Activated CD8-positive, alpha-beta memory T cell treated with anti-CD3 and anti-CD28 coated beads for 24 hours (primary cell): ENCODE measurements around the gene F7.
"Not testable (repeated sequence)": the region's sequence is repeated elsewhere in the genome, so short reads cannot be mapped to it uniquely, and the experiment has no call there.

Experiments used
- DNase-seq: peaks from one replicate; pipeline ENCODE4 v3.0.0-alpha.2; 2020

Gene F7

DNA sequence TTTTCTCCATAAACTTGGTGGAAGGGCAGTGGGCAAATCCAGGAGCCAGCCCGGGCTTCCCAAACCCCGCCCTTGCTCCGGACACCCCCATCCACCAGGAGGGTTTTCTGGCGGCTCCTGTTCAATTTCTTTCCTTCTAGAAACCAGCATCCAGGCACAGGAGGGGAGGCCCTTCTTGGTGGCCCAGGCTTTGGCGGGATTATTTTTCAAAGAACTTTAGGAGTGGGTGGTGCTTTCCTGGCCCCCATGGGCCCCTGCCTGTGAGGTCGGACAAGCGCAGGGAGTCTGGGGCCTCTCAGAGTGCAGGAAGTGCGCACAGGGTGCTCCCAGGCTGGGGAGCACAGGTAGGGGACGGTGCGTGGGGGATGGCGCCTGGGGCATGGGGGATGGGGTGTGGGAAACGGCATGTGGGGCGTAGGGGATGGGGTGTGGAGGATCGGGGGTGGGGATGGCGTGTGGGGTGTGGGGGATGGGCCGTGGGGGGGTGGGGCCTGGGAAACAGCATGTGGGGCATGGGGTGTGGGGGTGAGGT lies 396 bp downstream of the F7 start:
- DNase-seq = no peak

DNA sequence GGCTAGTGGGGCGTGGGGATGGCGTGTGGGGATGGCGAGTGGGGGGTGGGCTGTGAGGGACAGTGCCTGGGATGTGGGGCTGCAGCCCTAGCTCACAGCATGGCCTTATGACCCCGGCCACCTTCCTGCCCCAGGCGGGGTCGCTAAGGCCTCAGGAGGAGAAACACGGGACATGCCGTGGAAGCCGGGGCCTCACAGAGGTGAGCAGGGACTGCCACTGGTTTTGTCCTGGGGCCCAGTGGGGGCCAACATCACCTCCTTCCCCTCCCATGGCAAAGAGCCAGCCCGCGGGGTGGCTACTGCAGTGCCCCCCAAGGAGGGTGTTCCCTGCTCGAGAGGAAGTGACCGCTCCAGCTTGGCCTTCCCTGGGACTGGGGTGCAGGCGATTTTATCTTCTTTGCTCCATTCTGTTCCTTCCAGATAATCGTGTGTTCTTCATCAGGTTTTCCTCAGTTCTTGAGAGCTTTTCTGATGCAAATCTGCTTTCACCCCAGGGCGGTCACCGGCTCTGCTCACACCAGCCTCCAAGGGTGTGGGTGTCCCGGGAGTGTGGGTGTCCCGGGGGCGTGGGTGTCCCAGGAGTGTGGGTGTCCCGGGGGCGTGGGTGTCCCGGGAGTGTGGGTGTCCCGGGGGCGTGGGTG lies 1.2 kb downstream of the F7 start:
- no peak for DNase-seq

DNA sequence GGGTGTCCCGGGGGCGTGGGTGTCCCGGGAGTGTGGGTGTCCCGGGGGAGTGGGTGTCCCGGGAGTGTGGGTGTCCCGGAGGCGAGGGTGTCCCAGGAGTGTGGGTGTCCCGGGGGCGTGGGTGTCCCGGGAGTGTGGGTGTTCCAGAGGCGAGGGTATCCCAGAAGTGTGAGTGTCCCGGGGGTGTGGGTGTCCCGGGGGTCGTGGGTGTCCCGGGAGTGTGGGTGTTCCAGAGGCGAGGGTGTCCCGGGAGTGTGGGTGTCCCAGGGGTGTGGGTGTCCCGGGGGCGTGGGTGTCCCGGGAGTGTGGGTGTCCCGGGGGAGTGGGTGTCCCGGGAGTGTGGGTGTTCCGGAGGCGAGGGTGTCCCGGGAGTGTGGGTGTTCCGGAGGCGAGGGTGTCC lies 2.9 kb downstream of the F7 start:
- not testable (repeated sequence) for DNase-seq

DNA sequence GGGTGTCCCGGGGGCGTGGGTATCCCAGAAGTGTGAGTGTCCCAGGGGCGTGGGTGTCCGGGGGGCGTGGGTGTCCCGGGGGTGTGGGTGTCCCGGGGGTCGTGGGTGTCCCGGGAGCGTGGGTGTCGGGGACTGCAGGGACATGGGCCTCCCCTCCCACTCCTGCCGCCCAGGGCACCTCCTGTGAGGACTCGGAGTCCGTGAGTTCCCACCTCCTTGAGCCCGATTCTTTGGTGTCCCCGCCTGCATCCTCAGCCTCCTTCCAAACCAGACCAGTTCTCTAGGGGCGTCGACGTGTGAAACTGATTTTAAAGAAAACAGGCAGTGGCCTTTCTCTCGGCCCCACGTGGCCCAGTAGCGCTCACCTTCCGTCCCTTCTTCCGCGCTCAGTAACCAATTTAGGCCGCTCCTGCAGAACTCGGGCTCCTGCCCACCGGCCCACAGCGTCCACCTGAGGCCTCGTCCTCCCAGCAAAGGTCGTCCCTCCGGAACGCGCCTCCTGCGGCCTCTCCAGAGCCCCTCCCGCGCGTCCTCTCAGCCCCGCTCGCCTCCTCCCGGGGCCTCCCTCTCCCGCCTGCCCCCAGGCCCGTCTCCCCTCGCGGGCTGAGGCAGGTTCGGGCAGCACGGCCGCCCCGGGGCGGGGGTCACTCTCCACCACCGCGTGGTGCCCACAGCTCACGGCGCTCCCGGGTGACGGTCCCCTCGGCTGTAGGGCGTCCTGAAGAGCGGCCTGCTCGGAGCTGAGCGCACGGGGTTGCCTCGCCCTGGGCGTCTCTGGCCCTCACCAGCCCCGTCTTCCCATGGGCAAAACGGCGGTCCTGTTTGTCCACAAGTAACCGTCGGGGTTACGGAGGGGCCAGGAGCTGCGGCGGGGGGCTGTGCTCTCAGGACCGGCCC lies 3.8 kb downstream of the F7 start:
- peak; percentile 67 for DNase-seq

DNA sequence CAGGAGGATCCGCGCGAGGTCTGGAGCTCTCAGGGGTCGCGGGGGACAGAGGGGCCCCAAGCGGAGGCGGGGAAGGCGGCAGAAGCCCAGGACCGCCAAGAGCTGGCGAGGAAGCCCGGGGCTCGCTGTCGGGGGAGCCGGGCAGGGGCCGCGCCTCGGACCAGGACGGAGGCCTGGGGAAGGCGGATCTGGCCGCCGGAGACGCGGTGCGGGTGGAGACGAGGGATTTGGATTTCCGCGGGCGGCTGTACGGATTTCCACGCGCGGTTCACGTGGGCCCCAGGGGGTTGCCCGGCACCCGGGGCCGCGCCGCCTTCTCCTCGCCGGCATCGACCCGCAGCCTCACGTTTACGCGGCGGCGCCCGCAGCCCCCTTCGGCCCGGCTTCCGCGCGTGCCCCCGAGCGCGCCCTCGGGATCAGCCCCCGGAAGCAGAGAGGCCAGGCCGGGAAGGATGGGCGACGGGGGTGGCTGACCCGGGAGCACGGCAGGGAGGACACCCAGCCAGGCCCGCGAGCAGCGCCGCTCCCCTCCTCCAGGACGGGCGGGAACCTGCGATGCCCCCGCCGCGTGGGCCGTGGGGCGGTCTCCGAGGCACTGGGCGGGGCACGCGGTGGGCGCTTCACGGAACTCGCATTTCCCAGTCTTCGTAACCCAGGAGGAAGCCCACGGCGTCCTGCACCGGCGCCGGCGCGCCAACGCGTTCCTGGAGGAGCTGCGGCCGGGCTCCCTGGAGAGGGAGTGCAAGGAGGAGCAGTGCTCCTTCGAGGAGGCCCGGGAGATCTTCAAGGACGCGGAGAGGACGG lies 4.7 kb downstream of the F7 start:
- DNase-seq = peak; percentile 81

DNA sequence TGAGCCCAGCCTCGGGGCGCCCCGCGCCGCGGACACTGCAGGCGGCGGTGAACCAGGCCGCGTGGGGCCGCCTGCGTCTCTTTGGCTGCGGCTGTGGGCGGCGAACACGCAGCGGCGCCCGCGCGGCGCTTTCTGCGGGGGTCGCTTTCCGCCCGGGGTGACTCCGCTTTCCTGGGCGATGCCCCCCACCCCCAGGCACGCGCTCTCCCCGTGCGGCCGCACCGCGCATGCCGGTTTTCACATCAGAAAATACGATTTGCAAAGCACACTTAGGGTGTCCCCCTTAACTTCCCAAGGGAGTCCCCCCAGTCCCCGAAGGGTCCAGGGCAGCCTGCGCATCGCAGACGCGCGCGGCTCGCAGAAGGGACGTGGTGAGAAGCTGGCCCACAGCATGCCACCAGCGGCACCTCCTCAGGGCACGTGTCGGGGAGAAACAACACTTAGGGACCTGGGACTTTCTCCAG lies 5.3 kb downstream of the F7 start:
- peak; percentile 70 for DNase-seq

DNA sequence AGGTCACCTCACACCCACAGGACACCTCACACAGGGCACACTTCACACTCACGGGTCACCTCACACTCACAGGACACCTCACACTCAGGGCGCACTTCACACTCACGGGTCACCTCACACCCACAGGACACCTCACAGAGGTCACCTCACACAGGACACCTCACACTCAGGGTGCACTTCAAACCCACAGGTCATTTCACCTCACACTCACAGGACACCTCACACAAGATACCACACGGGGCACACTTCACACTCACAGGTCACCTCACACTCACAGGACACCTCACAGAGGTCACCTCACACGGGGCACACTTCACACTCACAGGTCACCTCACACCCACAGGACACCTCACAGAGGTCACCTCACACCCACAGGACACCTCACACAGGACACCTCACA lies 6.2 kb downstream of the F7 start:
- not testable (repeated sequence) for DNase-seq

DNA sequence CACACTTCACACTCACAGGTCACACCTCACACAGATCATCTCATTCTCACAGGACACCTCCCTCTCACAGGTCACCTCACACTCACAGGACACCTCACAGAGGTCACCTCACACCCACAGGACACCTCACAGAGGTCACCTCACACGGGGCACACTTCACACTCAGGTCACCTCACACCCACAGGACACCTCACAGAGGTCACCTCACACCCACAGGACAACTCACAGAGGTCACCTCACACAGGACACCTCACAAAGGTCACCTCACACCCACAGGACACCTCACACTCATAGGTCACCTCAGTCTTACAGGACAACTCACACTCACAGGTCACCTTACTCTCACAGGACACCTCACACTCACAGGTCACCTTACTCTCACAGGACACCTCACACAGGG lies 6.9 kb downstream of the F7 start:
- DNase-seq = not testable (repeated sequence)

DNA sequence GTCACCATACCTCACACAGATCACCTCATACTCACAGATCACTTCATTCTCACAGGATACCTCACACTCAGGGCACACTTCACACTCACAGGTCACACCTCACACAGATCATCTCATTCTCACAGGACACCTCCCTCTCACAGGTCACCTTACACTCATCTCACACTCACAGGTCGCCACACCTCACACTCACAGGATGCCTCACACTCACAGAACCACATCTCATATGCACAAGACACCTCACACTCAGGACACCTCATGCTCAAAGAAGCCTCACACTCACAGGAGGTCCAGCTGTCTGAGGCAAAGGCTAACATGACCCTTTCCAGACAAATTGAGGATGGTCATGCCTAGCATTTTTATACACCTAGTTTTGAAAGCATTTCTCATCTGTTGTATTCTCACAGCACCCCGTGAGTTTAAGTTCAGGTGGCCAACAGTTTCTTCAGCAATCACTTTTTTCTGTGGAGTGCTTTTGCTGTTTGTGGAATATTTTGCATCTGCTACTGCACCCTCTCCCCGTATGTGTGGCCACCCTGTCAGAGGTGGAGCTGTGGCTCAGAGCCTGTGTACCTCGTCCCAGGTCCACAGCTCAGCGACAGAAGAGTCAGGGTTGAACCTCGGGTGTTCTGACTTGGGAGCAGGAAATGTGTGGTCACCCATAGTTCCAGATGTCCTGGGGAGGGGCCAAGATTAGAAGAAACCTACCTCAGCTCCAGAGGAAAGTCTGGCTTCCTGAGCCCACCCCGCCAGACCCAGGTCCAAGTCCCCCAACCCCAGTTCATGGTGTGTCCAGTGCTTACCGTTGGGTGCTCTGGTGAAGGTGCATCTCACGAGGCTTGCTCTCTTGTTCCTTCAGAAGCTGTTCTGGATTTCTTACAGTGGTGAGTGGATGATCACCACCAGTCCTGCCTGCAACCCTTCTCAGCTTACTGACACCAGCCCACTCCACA lies 7.6 kb downstream of the F7 start:
- no peak for DNase-seq

DNA sequence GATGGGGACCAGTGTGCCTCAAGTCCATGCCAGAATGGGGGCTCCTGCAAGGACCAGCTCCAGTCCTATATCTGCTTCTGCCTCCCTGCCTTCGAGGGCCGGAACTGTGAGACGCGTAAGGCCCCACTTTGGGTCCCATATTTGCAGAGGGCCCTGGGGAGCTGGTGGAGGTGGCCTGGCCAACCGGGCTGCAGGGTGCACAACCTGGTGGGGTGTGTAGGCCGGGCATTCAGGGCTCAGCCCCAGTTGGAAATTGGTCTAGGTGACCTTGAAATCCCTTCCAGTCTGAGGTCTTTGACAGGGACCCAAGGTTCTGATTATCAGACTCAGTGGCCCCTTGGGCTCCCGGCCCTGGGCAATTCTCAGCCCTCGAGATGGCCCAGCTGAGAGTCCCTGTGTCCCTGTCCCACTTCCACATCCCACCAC lies 8.3 kb downstream of the F7 start:
- no peak for DNase-seq

DNA sequence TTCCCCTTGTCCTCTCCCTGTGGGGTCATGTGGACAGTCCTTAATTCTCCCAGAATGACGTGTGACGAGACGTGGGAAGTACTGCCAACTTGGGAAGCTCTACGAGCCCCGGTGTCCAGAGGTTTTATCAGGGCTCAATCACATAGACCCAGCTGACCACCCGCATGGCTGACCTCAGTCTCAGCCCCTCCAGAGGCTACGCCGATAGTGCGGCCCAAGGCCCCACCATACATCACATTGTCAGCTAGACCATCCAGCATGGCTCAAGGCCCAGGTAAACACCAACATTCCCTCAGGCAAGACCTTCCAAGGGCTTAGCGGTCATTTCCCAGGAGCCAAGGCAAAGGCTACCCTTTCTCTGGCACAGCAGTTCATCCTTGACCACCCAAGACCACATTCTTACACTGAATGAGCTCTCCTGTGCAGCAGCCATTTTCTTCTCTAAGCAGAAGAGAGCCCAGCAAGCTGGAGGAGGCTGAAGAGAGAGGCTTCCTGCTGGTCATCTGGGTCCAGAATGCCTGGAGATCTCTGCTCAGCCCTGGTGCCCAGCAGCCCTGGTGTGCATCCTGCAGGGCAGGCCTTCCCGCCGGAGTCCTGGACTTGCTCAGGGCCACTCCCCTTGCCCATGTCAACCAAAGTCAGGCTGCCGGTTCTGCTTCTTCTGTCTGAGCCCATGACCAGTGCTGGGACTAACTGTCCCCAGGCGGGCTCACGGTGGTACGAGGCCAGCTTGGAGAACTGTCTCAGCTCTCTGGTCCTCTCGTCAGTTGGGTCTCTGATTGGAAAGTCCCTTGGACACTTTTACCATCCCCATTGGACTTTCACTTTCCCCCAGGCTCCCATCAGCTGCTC lies 9.1 kb downstream of the F7 start:
- no peak for DNase-seq

DNA sequence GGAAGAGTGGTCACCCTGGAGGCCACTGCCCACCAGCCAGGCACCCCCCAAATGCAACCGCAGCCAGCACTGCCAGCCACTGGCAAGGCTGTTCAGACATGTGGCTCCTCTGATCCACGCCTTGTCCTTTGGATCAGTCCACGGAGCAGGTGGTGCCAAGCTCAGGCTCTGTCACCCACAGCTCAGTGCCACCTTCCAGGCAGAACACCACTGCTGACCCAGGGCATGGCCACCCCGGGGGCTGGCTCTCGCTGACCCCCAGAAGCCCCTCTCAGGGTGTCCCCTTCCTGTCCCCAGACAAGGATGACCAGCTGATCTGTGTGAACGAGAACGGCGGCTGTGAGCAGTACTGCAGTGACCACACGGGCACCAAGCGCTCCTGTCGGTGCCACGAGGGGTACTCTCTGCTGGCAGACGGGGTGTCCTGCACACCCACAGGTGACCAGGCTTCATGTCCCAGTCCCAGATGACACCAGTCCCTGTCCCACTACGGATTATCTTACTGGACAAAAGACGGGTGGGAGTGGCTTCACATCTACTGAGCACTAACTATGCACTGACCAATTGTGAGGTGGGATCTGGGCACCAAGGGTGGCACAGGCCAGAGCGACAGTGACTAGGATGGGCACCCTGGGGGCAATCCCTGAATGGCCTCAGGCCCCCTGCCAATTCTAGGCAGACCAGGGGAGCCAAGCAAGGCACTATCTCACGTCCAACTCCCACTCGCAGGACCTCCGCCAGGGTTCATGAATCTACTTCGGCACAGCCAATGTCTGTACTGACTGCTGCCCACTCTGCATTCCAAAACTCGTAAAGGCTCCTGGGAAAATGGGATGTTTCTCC lies 10.0 kb downstream of the F7 start:
- DNase-seq = no peak

DNA sequence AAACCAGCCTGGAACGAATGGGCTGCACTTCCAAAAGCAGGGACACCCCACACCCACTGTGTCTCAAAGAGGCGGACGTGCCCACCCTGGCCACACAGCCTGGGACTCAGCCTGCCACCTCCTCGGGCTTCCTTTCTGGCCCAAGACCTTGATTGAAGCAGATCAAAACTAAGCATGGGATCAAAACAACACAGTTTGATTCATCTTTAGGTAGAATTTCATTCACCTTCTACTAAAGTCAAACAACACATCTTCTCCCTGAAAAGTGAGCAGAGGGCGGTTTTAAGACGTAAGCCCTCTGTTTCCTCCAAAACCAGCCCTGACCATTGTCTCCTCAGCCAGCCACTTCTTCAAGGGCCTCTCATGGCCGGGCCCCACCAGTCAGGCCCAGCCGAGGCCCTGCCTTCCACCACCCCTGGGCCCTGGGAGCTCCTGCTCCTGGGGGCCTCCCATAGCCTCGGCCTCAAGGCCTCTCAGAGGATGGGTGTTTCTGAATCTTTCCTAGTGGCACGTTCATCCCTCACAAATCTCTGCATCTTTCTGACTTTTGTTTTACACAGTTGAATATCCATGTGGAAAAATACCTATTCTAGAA lies 10.7 kb downstream of the F7 start:
- DNase-seq = no peak

DNA sequence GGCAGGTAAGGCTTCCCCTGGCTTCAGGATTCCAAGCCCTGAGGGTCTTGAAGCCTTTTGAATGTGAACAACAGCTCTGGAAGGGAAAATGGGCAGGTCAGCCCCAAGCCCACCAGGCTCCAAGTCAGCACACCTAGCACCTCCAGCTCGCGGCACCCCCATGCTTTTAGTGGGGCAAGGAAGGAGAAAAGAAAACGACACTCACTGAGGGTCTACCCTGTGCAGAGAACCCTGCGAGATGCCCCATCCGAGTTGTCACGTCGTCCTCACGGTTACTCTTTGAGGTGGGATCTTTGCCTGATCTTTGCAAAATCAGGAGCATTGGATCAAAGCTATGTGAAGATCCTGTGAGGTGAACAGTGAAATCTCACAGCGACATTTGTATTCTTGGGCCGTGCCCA lies 11.3 kb downstream of the F7 start:
- DNase-seq = no peak

DNA sequence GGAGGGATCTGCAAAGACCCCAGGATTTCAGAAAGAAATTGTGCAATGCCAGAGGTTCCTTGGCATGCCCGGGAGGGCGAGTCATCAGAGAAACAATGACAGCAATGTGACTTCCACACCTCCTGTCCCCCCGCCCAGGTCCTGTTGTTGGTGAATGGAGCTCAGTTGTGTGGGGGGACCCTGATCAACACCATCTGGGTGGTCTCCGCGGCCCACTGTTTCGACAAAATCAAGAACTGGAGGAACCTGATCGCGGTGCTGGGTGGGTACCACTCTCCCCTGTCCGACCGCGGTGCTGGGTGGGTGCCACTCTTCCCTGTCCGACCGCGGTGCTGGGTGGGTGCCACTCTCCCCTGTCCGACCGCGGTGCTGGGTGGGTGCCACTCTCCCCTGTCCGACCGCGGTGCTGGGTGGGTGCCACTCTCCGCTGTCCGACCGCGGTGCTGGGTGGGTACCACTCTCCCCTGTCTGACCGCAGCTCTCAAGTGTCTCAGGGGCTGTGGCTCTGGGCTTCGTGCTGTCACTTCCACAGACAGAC lies 11.8 kb downstream of the F7 start:
- no peak for DNase-seq

DNA sequence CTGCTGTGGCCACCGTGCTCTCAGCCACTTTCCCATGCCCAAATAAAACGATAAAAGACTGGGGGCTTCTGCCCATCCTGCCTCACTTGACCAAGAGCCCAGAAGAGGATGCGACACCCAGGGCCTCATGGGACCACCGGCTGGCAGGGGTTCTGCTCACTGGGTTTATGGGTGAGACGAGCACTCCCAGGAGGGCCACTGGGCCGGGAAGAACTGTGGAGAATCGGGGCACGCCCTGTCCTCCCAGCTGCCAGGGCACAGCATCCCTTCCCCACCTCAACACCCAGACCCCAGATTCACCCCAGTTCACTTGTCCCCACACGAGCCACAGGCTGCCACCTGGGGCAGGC lies 12.3 kb downstream of the F7 start:
- DNase-seq = no peak

DNA sequence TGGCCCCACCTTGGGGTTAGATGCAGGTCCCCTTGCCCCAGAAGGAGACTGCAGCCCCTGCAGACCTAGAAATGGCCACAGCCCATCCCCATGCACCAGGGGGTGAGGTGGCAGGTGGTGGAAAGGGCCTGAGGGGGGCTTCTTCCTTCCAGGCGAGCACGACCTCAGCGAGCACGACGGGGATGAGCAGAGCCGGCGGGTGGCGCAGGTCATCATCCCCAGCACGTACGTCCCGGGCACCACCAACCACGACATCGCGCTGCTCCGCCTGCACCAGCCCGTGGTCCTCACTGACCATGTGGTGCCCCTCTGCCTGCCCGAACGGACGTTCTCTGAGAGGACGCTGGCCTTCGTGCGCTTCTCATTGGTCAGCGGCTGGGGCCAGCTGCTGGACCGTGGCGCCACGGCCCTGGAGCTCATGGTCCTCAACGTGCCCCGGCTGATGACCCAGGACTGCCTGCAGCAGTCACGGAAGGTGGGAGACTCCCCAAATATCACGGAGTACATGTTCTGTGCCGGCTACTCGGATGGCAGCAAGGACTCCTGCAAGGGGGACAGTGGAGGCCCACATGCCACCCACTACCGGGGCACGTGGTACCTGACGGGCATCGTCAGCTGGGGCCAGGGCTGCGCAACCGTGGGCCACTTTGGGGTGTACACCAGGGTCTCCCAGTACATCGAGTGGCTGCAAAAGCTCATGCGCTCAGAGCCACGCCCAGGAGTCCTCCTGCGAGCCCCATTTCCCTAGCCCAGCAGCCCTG lies 12.8 kb downstream of the F7 start:
- DNase-seq = no peak

DNA sequence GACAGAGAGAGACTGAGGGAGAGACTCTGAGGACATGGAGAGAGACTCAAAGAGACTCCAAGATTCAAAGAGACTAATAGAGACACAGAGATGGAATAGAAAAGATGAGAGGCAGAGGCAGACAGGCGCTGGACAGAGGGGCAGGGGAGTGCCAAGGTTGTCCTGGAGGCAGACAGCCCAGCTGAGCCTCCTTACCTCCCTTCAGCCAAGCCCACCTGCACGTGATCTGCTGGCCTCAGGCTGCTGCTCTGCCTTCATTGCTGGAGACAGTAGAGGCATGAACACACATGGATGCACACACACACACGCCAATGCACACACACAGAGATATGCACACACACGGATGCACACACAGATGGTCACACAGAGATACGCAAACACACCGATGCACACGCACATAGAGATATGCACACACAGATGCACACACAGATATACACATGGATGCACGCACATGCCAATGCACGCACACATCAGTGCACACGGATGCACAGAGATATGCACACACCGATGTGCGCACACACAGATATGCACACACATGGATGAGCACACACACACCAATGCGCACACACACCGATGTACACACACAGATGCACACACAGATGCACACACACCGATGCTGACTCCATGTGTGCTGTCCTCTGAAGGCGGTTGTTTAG lies 13.7 kb downstream of the F7 start:
- no peak for DNase-seq
